ACC112 (cell line): ENCODE data around the gene TMEM179B.

ENCODE experiments used
- H2AFZ ChIP-seq: fragments of 200-600 bp; sonication (generic); one replicate; pipeline ENCODE4 v1.6.0; 2017; ENCODE audit warnings: antibody characterized with exemption, low read length; ENCODE audit not compliant: unreplicated experiment
- H3K27ac ChIP-seq: fragments of 200-600 bp; sonication (generic); 2 replicates; pipeline ENCODE4 v1.5.1; 2014; ENCODE audit warnings: low read depth, mild to moderate bottlenecking, antibody characterized with exemption, low read length, moderate library complexity
- H3K27me3 ChIP-seq: fragments of 200-600 bp; sonication (generic); 2 replicates; pipeline ENCODE4 v1.6.1; 2014; ENCODE audit warnings: mild to moderate bottlenecking, antibody characterized with exemption, low read length, moderate library complexity, mixed read lengths; ENCODE audit not compliant: insufficient read depth
- H3K36me3 ChIP-seq: fragments of 200-600 bp; sonication (generic); 2 replicates; pipeline ENCODE4 v1.6.1; 2016; ENCODE audit warnings: mild to moderate bottlenecking, antibody characterized with exemption, low read length, moderate library complexity, mixed read lengths; ENCODE audit not compliant: insufficient read depth
- H3K4me1 ChIP-seq: fragments of 200-600 bp; sonication (generic); one replicate; pipeline ENCODE4 v1.6.1; 2016; ENCODE audit warnings: low read length, mixed read lengths; ENCODE audit not compliant: insufficient read depth, unreplicated experiment, control insufficient read depth
- H3K4me3 ChIP-seq: fragments of 200-600 bp; sonication (generic); 2 replicates; pipeline ENCODE4 v1.5.1; 2014; ENCODE audit warnings: mild to moderate bottlenecking, low read depth, low read length
- H3K79me2 ChIP-seq: fragments of 200-600 bp; sonication (generic); one replicate; pipeline ENCODE4 v1.6.0; 2016; ENCODE audit warnings: low read length; ENCODE audit not compliant: control insufficient read depth, unreplicated experiment, insufficient read depth

Gene TMEM179B

DNA sequence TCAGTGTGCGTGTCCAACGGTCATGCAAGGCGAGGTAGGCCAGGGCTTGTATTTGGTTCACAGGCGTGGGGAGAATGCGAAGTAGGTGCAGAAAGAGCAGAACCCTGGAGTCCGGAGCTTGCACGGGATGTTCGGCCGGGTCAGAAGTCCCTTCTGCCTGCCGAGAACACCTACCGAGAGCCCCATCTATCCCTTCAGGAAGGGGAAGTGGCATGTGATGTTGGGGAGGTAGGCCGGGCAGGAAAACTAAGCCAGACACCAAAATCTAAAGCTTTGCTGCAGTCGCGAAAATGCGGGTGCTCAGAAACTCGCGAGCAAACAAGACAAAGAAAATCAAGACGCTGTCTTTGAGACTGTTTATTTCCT is 16.4 kb upstream of the TMEM179B start:
- peaks cover 5% of the 10 kb centered on the region for H3K4me1 ChIP-seq
- H2AFZ ChIP-seq = peak overlapping the region; percentile 46
- H3K4me3 ChIP-seq = peak overlapping the region; percentile 79
- H3K27ac ChIP-seq = peak overlapping the region; percentile 83
- H3K79me2 ChIP-seq = peaks cover 8% of the 10 kb centered on the region
- peaks cover 7% of the 10 kb centered on the region; the same call in 1 of the 2 replicates for H3K36me3 ChIP-seq
- H3K27me3 ChIP-seq = no peaks in the 10 kb centered on the region

- Histone ChIP-seq H3K4me3 (peak within 1 kb of the TSS; percentile 79), H3K27ac (peak within 1 kb of the TSS; percentile 83), H3K4me1 (peaks cover 5% of the 10 kb centered on the region), H2AFZ (peak within 1 kb of the TSS; percentile 54), H3K79me2 (peaks cover 8% of the 10 kb centered on the region), H3K27me3 (no peaks in the 10 kb centered on the region), H3K36me3 (peaks cover 6% of the 10 kb centered on the region; the same call in 1 of the 2 replicates)
Observed at GRCh38 chr11:62771144-62772021, 15.8 kb upstream of the TMEM179B start, which contains the start of gene TAF6L. Gene TAF6L, plus strand, starts transcription at chr11:62771396. Its CDS starts 4,388 bp downstream, at chr11:62775784.

DNA sequence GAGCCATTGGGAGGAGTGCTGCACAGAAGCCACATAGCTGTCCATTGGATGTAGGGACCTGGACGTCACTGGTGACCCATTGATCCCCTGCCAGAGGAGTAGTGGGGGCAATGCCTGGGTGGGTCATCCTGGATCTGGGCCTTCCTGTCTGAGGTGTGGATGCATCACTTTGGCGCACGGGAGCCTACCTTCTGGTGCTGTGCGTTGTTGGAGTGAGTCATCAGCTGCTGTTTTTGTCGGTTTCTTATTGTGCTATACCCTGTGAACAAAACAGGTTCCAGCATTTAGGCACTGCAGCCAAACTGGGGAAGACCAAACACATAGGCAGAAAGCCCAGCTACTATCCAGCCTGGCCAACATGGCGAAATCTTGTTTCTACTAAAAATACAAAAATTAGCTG is 12.8 kb upstream of the TMEM179B start:
- H3K27ac ChIP-seq = no peak overlapping the region
- H3K27me3 ChIP-seq = no peaks in the 10 kb centered on the region
- no peak overlapping the region for H3K4me3 ChIP-seq
- no peak overlapping the region for H2AFZ ChIP-seq
- H3K4me1 ChIP-seq = peaks cover 5% of the 10 kb centered on the region
- no peaks in the 10 kb centered on the region for H3K36me3 ChIP-seq
- peaks cover 8% of the 10 kb centered on the region for H3K79me2 ChIP-seq

- peaks cover 8% of the 10 kb centered on the region for H3K79me2 ChIP-seq
- no peak overlapping the region for H3K27ac ChIP-seq
- peaks cover under 1% of the 10 kb centered on the region for H3K4me1 ChIP-seq
- no peaks in the 10 kb centered on the region for H3K27me3 ChIP-seq
- no peak overlapping the region for H3K4me3 ChIP-seq
- H3K36me3 ChIP-seq = no peaks in the 10 kb centered on the region
- H2AFZ ChIP-seq = no peak overlapping the region
Observed at GRCh38 chr11:62775646-62776045, 11.6 kb upstream of the TMEM179B start.

GRCh38 chr11:62777389-62777788 is 9.8 kb upstream of the TMEM179B start:
- no peak overlapping the region for H3K4me3 ChIP-seq
- no peaks in the 10 kb centered on the region for H3K27me3 ChIP-seq
- H3K36me3 ChIP-seq = no peaks in the 10 kb centered on the region
- H3K27ac ChIP-seq = no peak overlapping the region
- no peak overlapping the region for H2AFZ ChIP-seq
- H3K4me1 ChIP-seq = no peaks in the 10 kb centered on the region
- peaks cover 2% of the 10 kb centered on the region for H3K79me2 ChIP-seq

DNA sequence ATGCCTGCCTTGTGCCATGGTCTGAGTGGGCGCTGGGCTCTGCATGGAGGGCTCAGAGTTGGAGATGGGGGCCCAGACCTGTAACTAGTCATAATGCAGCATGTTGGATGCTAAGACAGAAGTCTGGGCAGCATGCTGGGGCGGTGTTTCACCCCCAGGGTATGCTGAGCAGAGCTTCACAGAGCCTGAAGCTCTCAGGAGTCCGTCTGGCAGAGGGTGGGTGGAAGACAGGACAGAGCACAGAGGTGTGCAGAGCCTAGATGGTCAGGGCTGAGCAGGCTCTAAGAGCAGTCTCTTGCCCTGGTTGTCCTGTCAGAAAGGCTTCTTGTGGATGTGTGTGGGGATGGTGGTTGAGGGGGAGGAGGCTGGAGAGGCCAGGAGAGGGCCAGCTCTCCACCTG is 8.8 kb upstream of the TMEM179B start:
- Histone ChIP-seq H3K79me2 (no peaks in the 10 kb centered on the region), H3K36me3 (no peaks in the 10 kb centered on the region), H3K4me3 (no peak overlapping the region), H3K4me1 (no peaks in the 10 kb centered on the region), H3K27me3 (no peaks in the 10 kb centered on the region), H2AFZ (no peak overlapping the region), H3K27ac (no peak overlapping the region)

DNA sequence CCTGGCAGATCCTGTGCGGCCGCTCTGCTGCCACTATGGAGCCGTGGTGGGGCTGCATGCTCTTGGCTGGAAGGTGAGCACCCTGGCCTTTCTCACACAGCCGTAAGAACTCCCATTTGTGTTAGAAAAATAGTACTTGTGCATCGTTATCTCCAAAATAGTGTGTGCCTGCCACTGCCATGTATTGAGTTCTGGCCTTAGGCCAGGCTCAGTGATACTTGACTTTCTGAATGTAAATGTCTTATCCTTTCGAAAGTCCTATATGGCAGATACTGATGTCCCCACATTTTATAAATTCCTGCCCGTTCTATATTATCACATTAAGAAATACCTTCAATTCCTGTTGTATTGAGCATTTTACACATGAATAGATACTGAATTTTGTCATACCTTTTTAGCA is 4.4 kb upstream of the TMEM179B start:
- no peaks in the 10 kb centered on the region for H3K36me3 ChIP-seq
- H3K27me3 ChIP-seq = no peaks in the 10 kb centered on the region
- no peak overlapping the region for H3K27ac ChIP-seq
- H2AFZ ChIP-seq = no peak overlapping the region
- H3K4me3 ChIP-seq = no peak overlapping the region
- H3K79me2 ChIP-seq = peaks cover 7% of the 10 kb centered on the region
- peaks cover 7% of the 10 kb centered on the region for H3K4me1 ChIP-seq

DNA sequence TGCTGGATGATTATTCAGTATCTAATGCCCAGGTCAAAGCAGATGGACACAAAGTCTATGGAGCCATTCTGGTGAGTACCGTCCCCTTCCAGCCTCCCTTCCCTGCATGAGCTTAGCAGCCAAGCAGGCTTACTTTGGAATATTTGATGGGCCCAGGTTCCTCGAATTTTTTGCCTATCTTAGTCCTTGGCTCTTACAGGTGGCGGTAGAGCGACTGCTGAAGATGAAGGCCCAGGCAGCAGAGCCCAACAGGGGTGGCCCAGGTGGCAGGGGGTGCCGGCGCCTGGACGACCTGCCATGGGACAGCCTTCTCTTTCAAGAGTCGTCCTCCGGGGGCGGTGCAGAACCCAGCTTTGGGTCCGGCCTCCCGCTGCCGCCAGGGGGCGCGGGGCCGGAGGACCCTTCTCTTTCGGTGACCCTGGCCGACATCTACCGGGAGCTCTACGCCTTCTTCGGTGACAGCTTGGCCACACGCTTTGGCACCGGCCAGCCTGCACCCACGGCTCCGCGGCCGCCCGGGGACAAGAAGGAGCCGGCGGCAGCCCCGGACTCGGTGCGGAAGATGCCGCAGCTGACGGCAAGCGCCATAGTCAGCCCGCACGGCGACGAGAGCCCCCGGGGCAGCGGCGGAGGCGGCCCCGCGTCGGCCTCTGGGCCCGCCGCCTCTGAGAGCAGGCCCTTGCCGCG is 741 bp upstream of the TMEM179B start:
- Histone ChIP-seq H2AFZ (peak overlapping the region; percentile 88), H3K36me3 (no peaks in the 10 kb centered on the region), H3K4me3 (peak overlapping the region; percentile 87), H3K4me1 (peaks cover 21% of the 10 kb centered on the region), H3K27ac (peak overlapping the region; percentile 74), H3K79me2 (peaks cover 37% of the 10 kb centered on the region), H3K27me3 (no peaks in the 10 kb centered on the region)

DNA sequence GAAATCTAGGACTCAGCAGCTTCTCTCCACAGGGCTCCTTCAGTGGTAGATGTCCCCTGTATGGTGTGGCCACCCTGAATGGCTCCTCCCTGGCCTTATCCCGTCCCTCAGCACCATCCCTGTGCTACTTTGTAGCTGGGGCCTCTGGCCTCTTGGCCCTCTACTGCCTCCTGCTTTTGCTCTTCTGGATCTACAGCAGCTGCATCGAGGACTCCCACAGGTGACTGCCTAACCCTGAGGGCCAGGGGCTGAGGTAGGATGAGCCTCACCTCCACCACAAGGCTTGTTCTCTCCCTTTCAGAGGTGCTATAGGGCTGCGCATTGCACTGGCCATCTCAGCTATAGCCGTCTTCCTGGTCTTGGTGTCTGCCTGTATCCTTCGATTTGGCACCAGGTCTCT is 1.8 kb downstream of the TMEM179B start:
- Histone ChIP-seq H3K4me1 (peaks cover 28% of the 10 kb centered on the region), H2AFZ (no peak overlapping the region), H3K36me3 (no peaks in the 10 kb centered on the region; the same call in 1 of the 2 replicates), H3K4me3 (no peak overlapping the region; the same call in 1 of the 2 replicates), H3K27ac (no peak overlapping the region), H3K79me2 (peaks cover 37% of the 10 kb centered on the region), H3K27me3 (no peaks in the 10 kb centered on the region)

- no peak overlapping the region; the same call in 1 of the 2 replicates for H3K4me3 ChIP-seq
- no peak overlapping the region for H3K27ac ChIP-seq
- H2AFZ ChIP-seq = no peak overlapping the region
- peaks cover 37% of the 10 kb centered on the region for H3K79me2 ChIP-seq
- peaks cover 6% of the 10 kb centered on the region for H3K36me3 ChIP-seq
- H3K27me3 ChIP-seq = no peaks in the 10 kb centered on the region
- peaks cover 28% of the 10 kb centered on the region for H3K4me1 ChIP-seq
Observed at GRCh38 chr11:62789576-62789975, 2.4 kb downstream of the TMEM179B start.
